Measurements from ENCODE around the gene USP15.

Gene USP15

DNA sequence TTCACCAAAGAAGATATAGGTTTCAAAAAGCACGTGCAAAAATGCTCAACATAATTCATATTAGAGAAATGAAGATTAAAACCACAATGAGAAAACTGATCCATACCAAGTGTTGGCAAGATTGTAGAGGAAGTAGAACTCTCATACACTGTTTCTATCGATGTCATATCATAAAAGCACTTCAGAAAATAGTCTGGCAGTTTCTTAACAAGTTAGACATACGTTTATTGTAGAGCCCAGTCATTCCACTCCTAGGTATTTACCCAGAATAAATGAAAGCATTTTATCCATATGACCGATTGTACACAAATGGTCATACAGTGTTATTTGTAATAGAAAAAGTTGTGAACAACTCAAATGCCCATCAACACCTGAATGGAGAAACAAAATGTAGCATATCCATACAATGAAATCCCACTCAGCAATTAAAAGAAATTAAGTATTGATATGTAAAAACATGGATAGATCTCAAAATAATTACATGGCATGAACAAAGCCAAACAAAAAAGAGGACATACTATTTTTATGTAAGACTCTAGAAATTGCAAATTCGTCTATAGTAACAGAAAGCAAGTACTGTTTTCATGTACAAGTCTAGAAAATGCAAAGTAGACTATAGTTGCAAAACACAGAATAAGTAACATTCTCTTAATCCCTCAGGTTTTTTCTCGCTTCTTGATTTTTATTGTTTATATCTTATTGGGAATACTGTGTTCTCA lies 41.0 kb downstream of the USP15 start:
- Histone ChIP-seq H3K4me3 (no peak overlapping the region), H3K27ac (no peak overlapping the region)
- TF ChIP-seq, protein P1, sequence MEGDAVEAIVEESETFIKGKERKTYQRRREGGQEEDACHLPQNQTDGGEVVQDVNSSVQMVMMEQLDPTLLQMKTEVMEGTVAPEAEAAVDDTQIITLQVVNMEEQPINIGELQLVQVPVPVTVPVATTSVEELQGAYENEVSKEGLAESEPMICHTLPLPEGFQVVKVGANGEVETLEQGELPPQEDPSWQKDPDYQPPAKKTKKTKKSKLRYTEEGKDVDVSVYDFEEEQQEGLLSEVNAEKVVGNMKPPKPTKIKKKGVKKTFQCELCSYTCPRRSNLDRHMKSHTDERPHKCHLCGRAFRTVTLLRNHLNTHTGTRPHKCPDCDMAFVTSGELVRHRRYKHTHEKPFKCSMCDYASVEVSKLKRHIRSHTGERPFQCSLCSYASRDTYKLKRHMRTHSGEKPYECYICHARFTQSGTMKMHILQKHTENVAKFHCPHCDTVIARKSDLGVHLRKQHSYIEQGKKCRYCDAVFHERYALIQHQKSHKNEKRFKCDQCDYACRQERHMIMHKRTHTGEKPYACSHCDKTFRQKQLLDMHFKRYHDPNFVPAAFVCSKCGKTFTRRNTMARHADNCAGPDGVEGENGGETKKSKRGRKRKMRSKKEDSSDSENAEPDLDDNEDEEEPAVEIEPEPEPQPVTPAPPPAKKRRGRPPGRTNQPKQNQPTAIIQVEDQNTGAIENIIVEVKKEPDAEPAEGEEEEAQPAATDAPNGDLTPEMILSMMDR (IDR thresholded peaks at IDR 0.05): no peak
- DNase-seq (ENCODE audit: low spot score): no peak

DNA sequence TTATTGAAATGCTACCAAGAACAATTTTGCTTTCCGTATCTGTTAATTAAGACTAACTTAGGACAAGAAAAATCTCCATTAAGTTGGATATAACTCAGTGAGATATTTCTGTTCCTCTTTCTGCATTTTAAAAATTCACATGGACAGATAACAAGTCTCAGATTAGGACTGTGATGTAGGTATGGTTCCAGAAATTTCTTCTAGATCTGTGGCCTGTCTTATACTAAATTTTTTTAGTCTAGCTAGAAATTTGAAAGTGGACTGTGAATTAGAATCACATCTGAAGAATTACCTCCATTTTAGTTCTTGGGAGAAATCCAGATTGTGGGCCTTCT lies 41.6 kb downstream of the USP15 start:
- H3K27ac ChIP-seq: no peak overlapping the region
- TF ChIP-seq, protein P1 (IDR thresholded peaks at IDR 0.05): no peak
- no peak overlapping the region for H3K4me3 ChIP-seq
- DNase-seq (ENCODE audit: low spot score): no peak

DNA sequence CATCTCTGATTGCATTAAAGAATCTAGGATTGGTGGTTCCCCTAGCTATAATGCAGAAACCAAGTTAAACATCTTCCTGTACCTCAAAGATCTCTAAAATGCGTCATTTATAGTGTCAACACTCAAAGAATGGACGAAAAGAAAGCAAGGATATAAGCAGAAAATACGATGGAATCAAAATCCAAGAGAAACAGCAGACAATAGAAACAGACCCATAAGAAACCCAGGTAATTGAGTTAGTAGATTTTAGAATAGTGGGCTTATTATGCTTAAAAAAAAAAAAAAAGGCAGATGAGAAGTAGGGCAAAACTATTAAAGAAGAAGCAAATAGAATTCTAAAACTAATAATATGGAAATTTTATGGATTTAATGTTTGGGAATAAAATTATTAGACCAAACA lies 44.4 kb downstream of the USP15 start:
- Histone ChIP-seq H3K27ac (no peak overlapping the region), H3K4me3 (no peak overlapping the region)
- DNase-seq (ENCODE audit: low spot score): no peak
- TF ChIP-seq, protein P1 (IDR thresholded peaks at IDR 0.05): no peak

DNA sequence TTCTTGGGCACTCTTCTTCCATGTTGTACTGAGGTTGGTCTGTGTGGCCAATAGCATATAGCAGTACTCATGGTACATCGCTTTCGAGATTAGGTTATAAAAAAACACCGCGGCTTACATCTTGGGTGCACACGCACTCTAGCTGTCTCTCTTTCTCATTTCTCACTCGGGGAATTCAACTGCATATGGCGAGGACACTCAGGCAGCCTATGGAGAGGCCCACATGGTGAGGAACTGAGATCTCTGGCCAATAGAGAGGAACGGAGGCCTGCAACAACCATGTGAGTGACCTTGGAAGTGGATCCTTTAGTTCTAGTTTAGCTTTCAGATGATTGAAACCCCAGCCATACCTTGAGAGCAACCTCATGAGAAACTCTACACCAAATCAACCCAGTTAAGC lies 45.6 kb downstream of the USP15 start:
- H3K27ac ChIP-seq: no peak overlapping the region
- DNase-seq (ENCODE audit: low spot score): no peak
- TF ChIP-seq, protein P1 (IDR thresholded peaks at IDR 0.05): no peak
- H3K4me3 ChIP-seq: no peak overlapping the region

DNA sequence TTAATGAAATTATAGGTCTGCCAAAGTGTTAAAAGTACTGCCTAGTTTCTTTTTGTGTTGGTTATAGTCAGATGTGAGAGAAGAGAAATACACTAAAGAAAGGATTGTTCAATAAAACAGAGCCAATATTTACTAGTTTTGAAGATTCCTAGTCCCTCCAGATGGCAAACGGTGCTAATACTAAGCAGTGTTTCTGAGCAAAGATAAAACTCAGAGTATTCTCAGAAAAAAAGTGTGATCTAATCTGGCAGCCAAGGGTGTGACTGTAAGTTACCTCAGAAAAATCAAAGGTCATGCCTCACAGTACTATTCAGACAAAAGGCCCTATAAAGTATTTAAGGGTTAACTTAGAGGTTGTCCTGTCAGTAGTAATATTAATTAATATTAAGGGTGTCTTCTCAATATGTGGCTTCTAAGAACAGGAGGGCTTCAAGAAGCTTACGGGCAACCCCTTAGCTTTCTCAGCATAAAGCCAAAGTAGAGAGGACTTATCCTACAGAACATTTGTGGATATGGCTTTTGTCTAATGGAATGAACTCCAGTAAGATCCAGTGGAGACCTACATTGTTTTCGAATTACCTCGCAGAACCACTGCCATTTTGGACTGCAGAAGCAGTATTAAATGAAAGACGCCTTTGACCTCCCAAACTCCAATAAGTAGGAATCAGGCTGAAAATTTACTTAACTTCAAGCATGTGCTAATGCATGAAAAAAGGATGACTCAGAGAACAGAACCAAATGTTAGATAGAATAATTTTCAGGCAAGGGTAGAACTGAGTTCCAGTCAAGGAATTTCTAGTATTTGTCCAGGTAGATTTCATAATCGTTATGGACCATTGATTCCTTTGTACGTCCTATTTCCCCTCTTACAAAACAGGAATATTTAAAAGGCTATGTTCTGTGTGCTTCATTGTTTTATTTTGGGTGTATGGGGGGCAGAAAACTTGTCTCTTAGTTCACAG lies 46.6 kb downstream of the USP15 start:
- Histone ChIP-seq H3K4me3 (no peak overlapping the region), H3K27ac (no peak overlapping the region)
- TF ChIP-seq, protein P1 (IDR thresholded peaks at IDR 0.05): no peak
- no peak for DNase-seq (ENCODE audit: low spot score)

DNA sequence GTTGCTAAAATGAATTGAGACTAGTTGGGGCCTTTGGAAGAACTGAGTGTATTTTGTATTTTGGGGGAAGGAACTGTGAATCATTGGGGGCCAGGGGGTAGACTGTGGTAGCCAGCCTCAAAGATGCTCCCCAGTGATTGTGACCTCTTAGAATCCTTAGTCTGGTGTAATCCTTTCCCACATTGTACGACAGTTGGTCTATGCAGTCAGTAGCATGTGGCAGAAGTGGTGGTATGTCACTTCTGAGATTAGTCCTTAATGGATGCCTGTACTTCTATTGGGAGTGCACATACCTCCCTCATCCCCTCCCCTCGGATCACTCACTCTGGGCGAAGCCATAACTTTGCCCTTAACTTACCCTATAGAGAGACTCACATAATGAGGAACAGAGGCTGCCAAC lies 48.0 kb downstream of the USP15 start:
- TF ChIP-seq, protein P1 (IDR thresholded peaks at IDR 0.05): no peak
- Histone ChIP-seq H3K27ac (no peak overlapping the region), H3K4me3 (no peak overlapping the region)
- DNase-seq (ENCODE audit: low spot score): no peak
